HG02798 (cell line): Measurements from ENCODE around the gene TSPY4.
"Not testable (repeated sequence)": the region's sequence is repeated elsewhere in the genome, so short reads cannot be mapped to it uniquely, and the experiment has no call there.

Experiments used
- ATAC-seq: cut with Tn5 transposase; IDR thresholded peaks from one replicate; pipeline ENCODE4 v1.9.1; 2021; ENCODE audit warnings: mild to moderate bottlenecking; ENCODE audit not compliant: unreplicated experiment, poor library complexity

TSPY4 gene

GRCh38 chrY:9337164-9337563, at the start of gene TSPY4:
Gene TSPY4 (plus strand): TSS chrY:9337464. CDS start chrY:9337510, 46 bp downstream.
- ATAC-seq: not testable (repeated sequence)

- no peak for ATAC-seq
These were observed 16.3 kb upstream of the TSPY4 start for GRCh38 chrY:9320996-9321395.

GRCh38 chrY:9357497-9357896, 20.2 kb downstream of the TSPY4 start, which contains the start of gene TSPY8:
Gene TSPY8 (plus strand): TSS chrY:9357797. CDS start chrY:9357843, 46 bp downstream.
- not testable (repeated sequence) for ATAC-seq
